Smooth muscle cell (in vitro differentiated cells): ENCODE results near the gene NEK1. TPM values are rescaled to one million over a fixed set of nuclear protein-coding genes. Genes with fewer than 3 reads are reported as not detected.

ENCODE experiments used
- DNase-seq: peaks from one replicate; lab custom pipeline; 2025; ENCODE audit not compliant: unreplicated experiment; lab: John Stamatoyannopoulos, UW
- H2AFZ ChIP-seq: fragments of 200-600 bp; sonication (generic); 2 replicates; pipeline ENCODE4 v1.6.0; 2016; ENCODE audit warnings: antibody characterized with exemption, low read depth, mild to moderate bottlenecking
- H3F3A ChIP-seq: fragments of 200-600 bp; sonication (generic); 2 replicates; pipeline ENCODE4 v1.6.0; 2017; ENCODE audit warnings: antibody characterized with exemption, low read depth
- H3K27ac ChIP-seq: fragments of 200-600 bp; sonication (generic); 2 replicates; pipeline ENCODE4 v1.5.1; 2016; ENCODE audit warnings: low read depth, mild to moderate bottlenecking
- H3K27me3 ChIP-seq: fragments of 200-600 bp; sonication (generic); 2 replicates; pipeline ENCODE4 v1.6.1; 2016; ENCODE audit warnings: low read depth, mild to moderate bottlenecking
- H3K36me3 ChIP-seq: fragments of 200-600 bp; sonication (generic); 2 replicates; pipeline ENCODE4 v1.5.1; 2016; ENCODE audit warnings: low read depth
- H3K4me1 ChIP-seq: fragments of 200-600 bp; sonication (generic); 2 replicates; pipeline ENCODE4 v1.5.1; 2016; ENCODE audit warnings: low read depth
- H3K4me2 ChIP-seq: fragments of 200-600 bp; sonication (generic); 2 replicates; pipeline ENCODE4 v1.6.0; 2016; ENCODE audit warnings: mild to moderate bottlenecking
- H3K4me3 ChIP-seq: fragments of 200-600 bp; sonication (generic); 2 replicates; pipeline ENCODE4 v1.5.1; 2016; ENCODE audit warnings: mild to moderate bottlenecking
- H3K79me2 ChIP-seq: fragments of 200-600 bp; sonication (generic); 2 replicates; pipeline ENCODE4 v1.6.0; 2016; ENCODE audit warnings: low read depth, mild to moderate bottlenecking
- H3K9ac ChIP-seq: fragments of 200-600 bp; sonication (generic); 2 replicates; pipeline ENCODE4 v1.6.0; 2016; ENCODE audit warnings: low read depth
- H3K9me3 ChIP-seq: fragments of 200-600 bp; sonication (generic); replicated peaks from 2 replicates; pipeline ENCODE4 v1.5.1; 2016; ENCODE audit warnings: low read depth
- H4K20me1 ChIP-seq: fragments of 200-600 bp; sonication (generic); 2 replicates; pipeline ENCODE4 v1.6.0; 2016; ENCODE audit warnings: low read depth
- CTCF ChIP-seq: fragments of 200-600 bp; sonication (generic); IDR thresholded peaks from 2 replicates; pipeline ENCODE4 v1.5.1; 2017; ENCODE audit warnings: borderline replicate concordance, mild to moderate bottlenecking, antibody characterized with exemption; ENCODE audit not compliant: insufficient read depth, poor library complexity, severe bottlenecking
- WGBS: methylation state at CpG from one replicate; pipeline ENCODE4 v1.1.7; 2016; ENCODE audit warnings: low lambda C conversion rate; 5-methylcytosine and 5-hydroxymethylcytosine counted together
- polyA plus RNA-seq: library from polyadenylated mRNA; unstranded; fragments of >200 nt; fragmentation: Nextera tagmentation; extraction: Ambion mirVana; gene quantifications from 2 replicates; pipeline ENCODE4 v1.2.1, GENCODE V29; 2016
- total RNA-seq: library from RNA; depleted of rRNA; stranded (reverse); fragments of >200 nt; gene quantifications from 2 replicates; pipeline ENCODE4 v1.2.3, GENCODE V29; 2014

NEK1 gene
- total and polyA plus RNA-seq, 2 experiments from 2014 or later, result 10.5 to 11.8 TPM

- peak overlapping the region; percentile 97 for H2AFZ ChIP-seq
- TF ChIP-seq CTCF, result no peak
Observed at GRCh38 chr4:169618986-169619385, 6.6 kb upstream of the NEK1 start.

GRCh38 chr4:169618286-169618685 is 5.9 kb upstream of the NEK1 start:
- Histone ChIP-seq H3K4me2 (no peak overlapping the region), H2AFZ (no peak overlapping the region), H3K9me3 (no peaks in the 10 kb centered on the region), H4K20me1 (no peaks in the 10 kb centered on the region), H3K79me2 (peaks cover 28% of the 10 kb centered on the region), H3K27ac (peak overlapping the region; percentile 95), H3K4me3 (no peak overlapping the region), H3F3A (peaks cover 10% of the 10 kb centered on the region), H3K27me3 (no peaks in the 10 kb centered on the region), H3K9ac (no peak overlapping the region), H3K36me3 (no peaks in the 10 kb centered on the region), H3K4me1 (peaks cover 30% of the 10 kb centered on the region)
- WGBS, result 56% methylated on average over 3 of the region's 3 CpGs
- no peak for DNase-seq
- TF ChIP-seq CTCF, result no peak

More at GRCh38 chr4:169618986-169619385, 6.6 kb upstream of the NEK1 start:
- Histone ChIP-seq H3K9me3 (no peaks in the 10 kb centered on the region), H3K27me3 (no peaks in the 10 kb centered on the region), H3K36me3 (no peaks in the 10 kb centered on the region), H3K79me2 (peaks cover 35% of the 10 kb centered on the region), H3F3A (peaks cover 10% of the 10 kb centered on the region), H3K4me1 (peaks cover 25% of the 10 kb centered on the region), H3K27ac (peak overlapping the region; percentile 95), H3K4me3 (peak overlapping the region; percentile 73), H4K20me1 (no peaks in the 10 kb centered on the region), H3K9ac (peak overlapping the region; percentile 96), H3K4me2 (peak overlapping the region; percentile 82)
- no peak for DNase-seq
- 88% methylated on average over 4 of the region's 4 CpGs for WGBS

DNA sequence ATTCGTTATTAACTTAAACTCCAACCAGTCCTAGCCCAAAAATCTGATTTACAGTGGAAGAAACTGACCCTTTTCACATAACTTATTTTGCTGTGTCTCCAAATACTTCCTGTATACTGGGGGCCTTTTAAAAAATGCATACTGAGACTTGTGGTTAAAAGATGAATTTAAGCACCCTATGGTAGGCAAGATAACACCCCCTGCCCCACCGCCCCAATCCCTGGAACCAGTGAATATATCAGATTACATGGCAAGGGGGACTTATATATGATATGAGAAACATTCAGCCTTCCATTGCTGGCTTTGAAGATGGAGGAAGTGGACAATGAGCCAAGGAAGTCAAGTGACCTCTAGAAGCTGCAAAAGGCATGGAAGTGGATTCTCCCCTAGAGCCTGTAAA is 4.9 kb upstream of the NEK1 start:
- H3K27me3 ChIP-seq, result no peaks in the 10 kb centered on the region
- no peak for DNase-seq
- no peaks in the 10 kb centered on the region for H3K9me3 ChIP-seq
- no peak overlapping the region for H3K9ac ChIP-seq
- H3K27ac ChIP-seq, result no peak overlapping the region
- peaks cover 18% of the 10 kb centered on the region for H3K79me2 ChIP-seq
- no peaks in the 10 kb centered on the region for H4K20me1 ChIP-seq
- TF ChIP-seq CTCF, result no peak
- H3K4me3 ChIP-seq, result no peak overlapping the region
- no peak overlapping the region for H2AFZ ChIP-seq
- no peak overlapping the region for H3K4me2 ChIP-seq
- H3K36me3 ChIP-seq, result no peaks in the 10 kb centered on the region
- 78% methylated on average over 2 of the region's 2 CpGs for WGBS
- peaks cover 22% of the 10 kb centered on the region for H3K4me1 ChIP-seq
- peaks cover 10% of the 10 kb centered on the region for H3F3A ChIP-seq

DNA sequence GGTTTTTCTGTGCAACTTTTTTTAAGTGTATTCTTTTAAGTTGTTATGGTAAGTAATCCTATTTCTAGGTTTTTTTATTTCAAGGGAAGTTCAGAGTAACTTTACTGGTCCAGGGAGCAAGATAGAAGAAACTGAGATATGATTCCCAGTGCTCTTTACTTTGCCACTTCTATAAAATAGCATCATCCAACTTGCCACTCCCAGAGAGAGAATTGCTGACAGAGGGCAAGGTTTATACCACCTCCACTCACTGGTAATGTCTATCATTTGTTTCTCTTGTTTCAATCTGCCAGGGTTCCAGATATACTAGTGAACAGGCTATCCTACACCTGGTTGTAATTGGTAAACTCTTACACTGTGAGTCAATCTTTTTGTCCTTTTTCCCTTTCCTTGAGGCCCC is 4.5 kb upstream of the NEK1 start:
- no peaks in the 10 kb centered on the region for H3K9me3 ChIP-seq
- peaks cover 9% of the 10 kb centered on the region for H3F3A ChIP-seq
- no peak overlapping the region for H3K4me2 ChIP-seq
- no peak overlapping the region for H2AFZ ChIP-seq
- H3K36me3 ChIP-seq, result no peaks in the 10 kb centered on the region
- DNase-seq, result no peak
- no peak overlapping the region for H3K4me3 ChIP-seq
- no peaks in the 10 kb centered on the region for H4K20me1 ChIP-seq
- no peak for TF ChIP-seq CTCF
- H3K9ac ChIP-seq, result no peak overlapping the region
- H3K27ac ChIP-seq, result no peak overlapping the region
- peaks cover 18% of the 10 kb centered on the region for H3K4me1 ChIP-seq
- H3K79me2 ChIP-seq, result peaks cover 13% of the 10 kb centered on the region
- H3K27me3 ChIP-seq, result no peaks in the 10 kb centered on the region
